Memory B cell (primary cell): ENCODE data around the gene ESPNL.
"Not testable (repeated sequence)": the region's sequence is repeated elsewhere in the genome, so short reads cannot be mapped to it uniquely, and the experiment has no call there.

Experiments used
- ATAC-seq: fragments of 150-1000 bp; cut with Tn5 transposase; 2 replicates; pipeline ENCODE4 v1.10.0; 2021; ENCODE audit warnings: low read depth, mild to moderate bottlenecking, moderate library complexity
- DNase-seq, 2 donors: peaks; one replicate each; pipeline ENCODE4 v3.0.0; 2022; ENCODE audit warnings: low spot score in 2 of 2
- H3K27ac Mint-ChIP-seq: one replicate; pipeline ENCODE4 v1.8.0; 2022; ENCODE audit warnings: mild to moderate bottlenecking, moderate library complexity, mixed read lengths
- H3K27me3 Mint-ChIP-seq: one replicate; pipeline ENCODE4 v1.8.0; 2022; ENCODE audit warnings: mixed read lengths
- H3K36me3 Mint-ChIP-seq: one replicate; pipeline ENCODE4 v1.8.0; 2022; ENCODE audit warnings: mild to moderate bottlenecking, mixed read lengths
- H3K4me1 Mint-ChIP-seq: one replicate; pipeline ENCODE4 v1.8.0; 2022; ENCODE audit warnings: mixed read lengths
- H3K4me3 Mint-ChIP-seq: one replicate; pipeline ENCODE4 v1.8.0; 2022; ENCODE audit warnings: mild to moderate bottlenecking, moderate library complexity, mixed read lengths
- H3K9me3 Mint-ChIP-seq: one replicate; pipeline ENCODE4 v1.8.0; 2022; ENCODE audit warnings: mixed read lengths

ESPNL gene, protein sequence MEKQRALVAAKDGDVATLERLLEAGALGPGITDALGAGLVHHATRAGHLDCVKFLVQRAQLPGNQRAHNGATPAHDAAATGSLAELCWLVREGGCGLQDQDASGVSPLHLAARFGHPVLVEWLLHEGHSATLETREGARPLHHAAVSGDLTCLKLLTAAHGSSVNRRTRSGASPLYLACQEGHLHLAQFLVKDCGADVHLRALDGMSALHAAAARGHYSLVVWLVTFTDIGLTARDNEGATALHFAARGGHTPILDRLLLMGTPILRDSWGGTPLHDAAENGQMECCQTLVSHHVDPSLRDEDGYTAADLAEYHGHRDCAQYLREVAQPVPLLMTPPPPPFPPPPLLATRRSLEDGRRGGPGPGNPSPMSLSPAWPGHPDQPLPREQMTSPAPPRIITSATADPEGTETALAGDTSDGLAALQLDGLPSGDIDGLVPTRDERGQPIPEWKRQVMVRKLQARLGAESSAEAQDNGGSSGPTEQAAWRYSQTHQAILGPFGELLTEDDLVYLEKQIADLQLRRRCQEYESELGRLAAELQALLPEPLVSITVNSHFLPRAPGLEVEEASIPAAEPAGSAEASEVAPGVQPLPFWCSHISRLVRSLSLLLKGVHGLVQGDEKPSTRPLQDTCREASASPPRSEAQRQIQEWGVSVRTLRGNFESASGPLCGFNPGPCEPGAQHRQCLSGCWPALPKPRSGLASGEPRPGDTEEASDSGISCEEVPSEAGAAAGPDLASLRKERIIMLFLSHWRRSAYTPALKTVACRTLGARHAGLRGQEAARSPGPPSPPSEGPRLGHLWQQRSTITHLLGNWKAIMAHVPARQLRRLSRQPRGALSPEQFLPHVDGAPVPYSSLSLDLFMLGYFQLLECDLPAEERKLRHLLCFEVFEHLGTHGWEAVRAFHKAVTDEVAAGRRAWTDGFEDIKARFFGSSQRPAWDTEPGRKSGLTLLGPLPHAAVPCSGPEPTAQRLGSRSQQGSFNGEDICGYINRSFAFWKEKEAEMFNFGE

DNA sequence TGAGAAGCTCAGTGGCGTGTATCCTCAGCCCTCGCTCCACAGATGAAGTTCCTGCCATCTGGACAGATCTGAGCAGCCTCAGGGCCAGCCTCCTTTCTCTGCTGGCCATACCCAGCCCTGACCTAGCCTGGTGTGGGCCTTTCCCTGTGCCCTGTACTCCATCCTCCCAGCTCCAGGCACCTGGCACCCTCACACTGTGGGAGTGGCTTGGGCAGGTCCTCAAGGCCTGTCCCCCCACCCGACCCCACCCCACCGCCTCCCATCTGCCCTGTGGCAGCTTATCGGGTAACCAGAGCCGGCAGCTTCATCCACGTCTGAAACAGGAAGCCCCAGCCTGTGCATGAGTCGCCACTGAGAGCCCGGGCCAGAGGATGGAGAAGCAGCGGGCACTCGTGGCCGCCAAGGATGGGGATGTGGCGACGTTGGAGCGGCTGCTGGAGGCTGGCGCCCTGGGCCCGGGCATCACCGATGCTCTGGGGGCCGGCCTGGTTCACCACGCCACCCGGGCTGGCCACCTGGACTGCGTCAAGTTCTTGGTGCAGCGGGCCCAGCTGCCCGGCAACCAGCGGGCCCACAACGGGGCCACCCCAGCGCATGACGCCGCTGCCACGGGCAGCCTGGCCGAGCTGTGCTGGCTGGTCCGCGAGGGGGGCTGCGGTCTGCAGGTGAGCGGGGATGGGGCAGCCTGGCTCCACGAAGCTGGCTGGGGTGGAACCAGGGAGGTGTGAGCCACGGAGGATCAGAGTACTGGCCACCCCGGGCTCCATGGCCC is at the start of gene ESPNL:
Gene ESPNL (plus strand): TSS at position 292 of the 772 bp plus-strand sequence. CDS start 80 bp downstream, at position 372.
- Mint-ChIP-seq H3K9me3 (no peaks in the 10 kb centered on the region), H3K27ac (peak within 1 kb of the TSS; percentile 58), H3K27me3 (no peaks in the 10 kb centered on the region), H3K4me1 (peaks cover 13% of the 10 kb centered on the region), H3K4me3 (peak within 1 kb of the TSS; percentile 78), H3K36me3 (no peaks in the 10 kb centered on the region)
- no peak for ATAC-seq
- DNase-seq = peak in 1 of 2 donors; percentile 9

DNA sequence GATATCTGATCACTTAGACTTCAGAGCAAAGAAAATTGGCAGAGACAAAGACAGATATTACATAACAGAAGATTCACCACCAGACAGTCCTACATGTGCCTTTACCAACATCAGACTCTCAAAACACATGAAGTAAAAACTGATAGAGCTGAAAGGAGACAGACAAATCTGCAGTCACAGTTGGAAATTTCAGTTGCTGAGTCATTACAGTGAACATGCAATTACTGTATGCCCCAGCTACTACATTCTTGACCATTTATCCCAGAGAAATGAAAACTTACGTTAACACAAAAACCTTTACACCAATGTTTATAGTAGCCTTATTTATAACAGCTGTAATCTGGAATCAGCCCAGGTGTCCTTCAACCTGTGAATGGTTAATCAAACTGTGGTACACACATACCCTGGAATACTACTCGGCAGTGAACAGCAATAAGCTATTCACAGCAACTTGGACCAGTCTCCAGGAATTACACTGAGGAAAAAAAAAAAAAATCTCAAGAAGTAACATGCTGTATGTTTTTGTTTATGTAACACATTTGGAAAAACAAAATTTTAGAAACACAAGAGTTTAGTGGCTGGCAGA is 46.9 kb upstream of the ESPNL start:
- H3K36me3 Mint-ChIP-seq = no peaks in the 10 kb centered on the region
- H3K4me3 Mint-ChIP-seq = no peak overlapping the region
- DNase-seq = no peak
- H3K4me1 Mint-ChIP-seq = peaks cover 3% of the 10 kb centered on the region
- peaks cover 4% of the 10 kb centered on the region for H3K27me3 Mint-ChIP-seq
- peaks cover 5% of the 10 kb centered on the region for H3K9me3 Mint-ChIP-seq
- ATAC-seq = no peak
- no peak overlapping the region for H3K27ac Mint-ChIP-seq

DNA sequence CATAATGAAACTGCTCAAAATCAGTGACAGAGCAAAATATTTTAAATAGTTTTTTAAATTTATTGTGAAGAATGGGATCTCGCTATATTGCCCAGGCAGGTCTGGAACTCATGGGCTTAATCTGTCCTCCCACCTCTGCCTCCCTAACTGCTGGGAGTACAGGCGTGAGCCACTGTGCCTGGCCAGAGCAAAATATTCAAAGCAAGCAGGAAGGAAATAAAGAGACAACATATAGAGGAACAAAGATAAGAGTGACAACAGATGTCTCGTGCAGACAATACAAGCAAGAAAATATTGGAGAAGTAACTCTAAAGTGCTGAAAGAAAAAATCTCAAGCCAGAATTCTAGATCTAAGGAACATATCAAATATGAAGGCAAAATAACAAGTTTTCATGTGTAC is 44.3 kb upstream of the ESPNL start:
- Mint-ChIP-seq H3K4me3 (no peak overlapping the region), H3K36me3 (peaks cover 6% of the 10 kb centered on the region), H3K4me1 (peaks cover 12% of the 10 kb centered on the region), H3K27ac (no peak overlapping the region), H3K9me3 (peaks cover 2% of the 10 kb centered on the region), H3K27me3 (peaks cover 4% of the 10 kb centered on the region)
- DNase-seq (no peak), ATAC-seq (no peak)

DNA sequence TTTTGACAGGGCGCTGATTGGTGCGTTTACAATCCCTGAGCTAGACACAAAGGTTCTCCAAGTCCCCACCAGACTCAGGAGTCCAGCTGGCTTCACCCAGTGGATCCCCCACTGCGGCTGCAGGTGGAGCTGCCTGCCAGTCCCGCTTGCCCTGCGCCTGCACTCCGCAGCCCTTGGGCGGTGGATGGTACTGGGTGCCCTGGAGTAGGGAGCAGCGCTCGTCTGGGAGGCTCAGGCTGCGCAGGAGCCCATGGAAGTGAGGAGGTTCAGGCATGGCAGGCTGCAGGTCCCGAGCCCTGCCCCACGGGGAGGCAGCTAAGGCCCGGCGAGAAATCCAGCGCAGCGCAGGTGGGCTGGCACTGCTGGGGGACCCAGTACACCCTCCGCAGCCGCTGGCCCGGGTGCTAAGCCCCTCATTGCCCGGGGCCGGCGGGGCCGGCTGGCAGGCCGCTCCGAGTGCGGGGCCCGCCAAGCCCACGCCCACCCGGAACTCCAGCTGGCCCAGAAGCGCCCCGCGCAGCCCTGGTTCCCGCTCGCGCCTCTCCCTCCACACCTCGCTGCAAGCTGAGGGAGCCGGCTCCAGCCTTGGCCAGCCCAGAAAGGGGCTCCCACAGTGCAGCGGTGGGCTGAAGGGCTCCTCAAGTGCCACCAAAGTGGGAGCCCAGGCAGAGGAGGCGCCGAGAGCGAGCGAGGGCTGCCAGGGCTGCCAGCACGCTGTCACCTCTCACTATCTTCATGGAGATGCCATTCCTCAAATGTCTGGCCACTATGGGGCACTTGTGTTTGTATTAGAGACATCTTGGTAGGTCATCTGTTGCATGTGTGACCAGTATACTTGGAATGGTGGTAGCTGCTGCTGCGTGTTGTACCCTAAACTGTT is 42.2 kb upstream of the ESPNL start:
- H3K4me1 Mint-ChIP-seq = peaks cover 18% of the 10 kb centered on the region
- not testable (repeated sequence) for H3K9me3 Mint-ChIP-seq, ATAC-seq, DNase-seq, H3K4me3 Mint-ChIP-seq, H3K36me3 Mint-ChIP-seq, H3K27me3 Mint-ChIP-seq, H3K27ac Mint-ChIP-seq

DNA sequence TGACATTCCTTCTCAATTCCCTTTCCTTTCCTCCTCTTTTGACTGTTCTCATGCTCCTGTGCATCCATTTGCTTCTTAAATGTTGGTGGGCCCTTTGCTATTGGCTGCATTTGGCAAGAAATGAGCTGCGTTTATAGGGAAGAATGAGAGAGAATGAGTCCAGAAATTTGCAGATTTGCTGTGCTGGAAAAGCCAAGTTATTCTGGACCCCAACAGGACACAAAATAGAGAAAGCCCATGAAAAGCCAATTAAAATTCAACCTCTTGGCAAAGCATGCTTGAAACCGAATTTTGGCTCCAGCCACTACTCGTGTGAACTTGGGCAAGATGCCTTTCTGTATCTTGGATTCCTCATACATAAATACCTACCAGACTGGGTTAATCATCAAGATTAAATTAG is 40.6 kb upstream of the ESPNL start:
- H3K36me3 Mint-ChIP-seq = peaks cover 7% of the 10 kb centered on the region
- H3K9me3 Mint-ChIP-seq = peaks cover 2% of the 10 kb centered on the region
- no peak for DNase-seq
- H3K4me1 Mint-ChIP-seq = peaks cover 18% of the 10 kb centered on the region
- peak overlapping the region; percentile 93 for H3K27ac Mint-ChIP-seq
- H3K4me3 Mint-ChIP-seq = peak overlapping the region; percentile 83
- ATAC-seq = no peak
- H3K27me3 Mint-ChIP-seq = peaks cover 2% of the 10 kb centered on the region

DNA sequence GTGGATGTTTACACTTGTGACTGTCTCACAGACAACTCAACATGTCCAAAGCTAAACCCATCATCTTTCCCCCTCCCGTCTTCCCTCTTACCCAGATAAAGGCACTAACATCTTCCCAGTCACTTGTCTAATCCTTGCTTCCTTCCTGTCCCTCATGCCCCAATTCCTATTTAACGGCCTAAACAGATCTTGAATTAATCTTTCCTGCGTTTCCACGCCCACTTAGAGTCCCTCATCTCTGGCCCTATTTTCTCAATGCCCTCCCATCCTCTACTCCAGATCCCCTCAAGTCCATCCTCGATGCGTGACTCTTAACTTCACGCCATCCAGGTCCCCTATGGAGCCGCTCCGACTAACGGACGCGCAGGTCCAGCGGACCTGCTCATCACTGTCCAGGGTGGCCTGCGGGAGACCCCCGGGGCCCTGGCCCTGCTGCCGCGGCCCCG is 40.0 kb upstream of the ESPNL start:
- peaks cover 18% of the 10 kb centered on the region for H3K4me1 Mint-ChIP-seq
- peak overlapping the region; percentile 83 for H3K4me3 Mint-ChIP-seq
- peak overlapping the region; percentile 93 for H3K27ac Mint-ChIP-seq
- peaks cover 2% of the 10 kb centered on the region for H3K27me3 Mint-ChIP-seq
- ATAC-seq (no peak), DNase-seq (no peak)
- H3K9me3 Mint-ChIP-seq = peaks cover 2% of the 10 kb centered on the region
- H3K36me3 Mint-ChIP-seq = peaks cover 7% of the 10 kb centered on the region

DNA sequence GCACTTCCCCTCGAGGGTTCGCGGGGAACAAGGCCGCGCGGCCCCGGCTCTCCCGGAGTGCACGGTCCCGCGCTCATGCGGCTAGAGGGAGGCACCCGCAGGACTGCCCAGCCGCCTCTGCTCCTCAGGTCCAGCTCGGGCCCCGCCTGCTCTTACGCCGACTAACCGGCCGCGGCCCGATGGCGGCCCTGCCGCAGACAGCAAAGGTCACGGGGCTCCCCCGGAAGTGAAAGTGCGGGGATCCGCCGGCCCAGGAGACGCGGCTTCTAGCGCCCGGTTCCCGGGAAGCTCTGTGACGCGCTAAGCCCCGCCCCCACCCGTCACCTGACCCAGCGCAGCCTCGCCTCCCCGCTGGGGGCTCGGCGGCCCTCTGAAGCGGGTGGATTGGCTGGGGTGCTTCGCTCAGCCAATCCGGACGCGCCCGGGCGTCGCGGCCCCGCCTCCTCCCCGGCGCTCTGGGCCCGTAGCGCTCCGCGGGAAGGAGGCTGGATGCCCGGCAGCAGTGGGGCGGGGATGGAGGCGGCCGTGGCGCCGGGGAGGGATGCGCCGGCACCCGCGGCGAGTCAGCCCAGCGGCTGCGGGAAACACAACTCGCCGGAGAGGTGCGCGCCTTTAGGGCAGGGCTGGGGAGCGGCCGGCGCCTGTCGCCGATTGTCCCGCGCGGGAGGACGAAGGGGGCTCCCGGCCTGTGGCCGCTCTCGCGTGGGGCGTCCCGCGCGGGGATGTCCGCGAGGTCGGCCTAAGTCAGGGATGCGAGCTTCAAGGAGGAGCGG is 39.4 kb upstream of the ESPNL start, which contains the start of gene SCLY:
Gene SCLY (plus strand): TSS at position 460 of the 773 bp plus-strand sequence. CDS start 54 bp downstream, at position 514.
- H3K36me3 Mint-ChIP-seq = peaks cover 7% of the 10 kb centered on the region
- ATAC-seq = peak; percentile 95
- H3K27ac Mint-ChIP-seq = peak within 1 kb of the TSS; percentile 93
- peaks cover 2% of the 10 kb centered on the region for H3K9me3 Mint-ChIP-seq
- peaks cover 17% of the 10 kb centered on the region for H3K4me1 Mint-ChIP-seq
- peaks cover 2% of the 10 kb centered on the region for H3K27me3 Mint-ChIP-seq
- peak; percentile 83 to 89 for DNase-seq
- H3K4me3 Mint-ChIP-seq = peak within 1 kb of the TSS; percentile 83

DNA sequence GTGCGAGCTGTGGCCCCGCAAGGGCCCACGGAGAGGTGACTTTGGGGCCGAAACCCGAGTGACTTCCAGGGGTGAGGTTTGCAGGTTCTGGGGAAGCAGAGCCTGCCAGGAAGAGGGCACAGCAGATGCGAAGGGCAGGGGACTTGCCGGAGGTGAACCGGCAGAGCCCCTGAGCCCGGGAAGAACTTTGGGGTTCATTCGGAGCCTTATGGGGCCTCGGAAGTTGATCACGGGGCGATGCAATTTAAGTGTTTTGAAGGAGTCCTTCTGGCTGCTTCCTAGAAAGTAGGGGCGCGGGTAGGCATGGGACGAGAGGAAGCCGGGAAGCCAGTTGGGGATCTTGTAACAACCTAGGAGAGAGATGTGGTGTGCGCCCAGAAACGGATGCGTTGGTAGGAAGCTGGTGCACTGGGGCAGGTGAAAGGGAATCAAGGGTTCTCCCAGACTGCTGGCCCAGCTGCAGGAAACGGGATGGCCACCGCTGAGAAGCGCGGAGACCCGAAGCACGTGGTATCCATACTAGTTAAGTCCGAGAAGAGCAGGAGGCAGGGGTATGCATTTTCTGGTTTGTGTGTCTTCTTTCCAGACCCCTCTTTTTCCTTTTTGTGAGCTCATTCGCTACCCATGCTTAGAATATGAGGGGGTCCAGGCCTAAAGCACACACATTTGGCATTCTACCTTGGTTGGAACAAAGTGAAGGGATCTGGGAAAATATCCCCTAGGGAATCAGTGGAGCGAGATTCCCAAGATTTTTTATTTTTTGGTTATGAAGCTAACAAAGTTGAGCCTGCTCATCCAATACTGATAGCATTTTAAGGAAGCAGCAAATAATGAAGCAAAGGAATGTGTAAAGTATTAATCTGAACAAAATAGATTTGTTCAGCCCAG is 38.6 kb upstream of the ESPNL start:
- peak; percentile 1 for ATAC-seq
- Mint-ChIP-seq H3K27ac (peak overlapping the region; percentile 93), H3K9me3 (peaks cover 2% of the 10 kb centered on the region), H3K4me3 (peak overlapping the region; percentile 83), H3K4me1 (peaks cover 15% of the 10 kb centered on the region), H3K36me3 (peaks cover 13% of the 10 kb centered on the region), H3K27me3 (peaks cover 2% of the 10 kb centered on the region)
- no peak for DNase-seq

DNA sequence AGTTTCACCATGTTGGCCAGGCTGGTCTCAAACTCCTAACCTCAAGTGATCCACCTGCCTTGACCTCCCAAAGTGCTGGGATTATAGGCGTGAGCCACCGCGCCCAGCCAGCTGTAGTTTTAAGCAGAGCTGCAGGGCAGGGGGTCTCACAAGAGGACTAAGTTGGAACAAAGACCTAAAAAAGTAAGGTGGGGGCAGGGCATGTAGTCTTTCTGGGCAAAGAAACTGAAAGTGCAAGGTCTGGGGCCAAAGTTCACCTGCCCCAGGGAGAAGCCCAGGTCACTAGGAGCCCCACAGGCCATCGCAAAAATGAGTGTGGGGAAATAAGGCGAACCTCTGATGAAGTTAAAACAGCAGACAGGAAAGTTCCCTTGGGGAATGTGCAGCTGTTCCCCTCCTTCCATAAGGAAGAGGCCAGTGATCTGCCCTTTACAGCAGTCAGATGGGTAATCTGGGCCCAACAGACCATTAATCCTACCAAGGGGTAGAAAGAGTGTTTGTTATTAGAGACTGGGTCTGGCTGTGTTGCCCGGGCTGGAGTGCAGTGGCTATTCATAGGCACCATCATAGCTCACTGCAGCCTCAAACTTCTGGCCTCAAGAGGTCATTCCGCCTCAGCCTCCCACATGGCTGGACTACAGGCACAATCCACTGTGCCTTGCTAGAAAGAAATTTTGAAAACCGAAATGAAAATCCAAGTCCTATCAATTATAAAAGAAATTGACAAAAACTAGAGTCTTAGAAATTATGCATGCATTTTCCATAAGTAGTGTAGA is 36.5 kb upstream of the ESPNL start:
- Mint-ChIP-seq H3K27me3 (no peaks in the 10 kb centered on the region), H3K36me3 (peaks cover 18% of the 10 kb centered on the region), H3K27ac (no peak overlapping the region), H3K4me1 (peaks cover 15% of the 10 kb centered on the region), H3K4me3 (no peak overlapping the region), H3K9me3 (peaks cover 2% of the 10 kb centered on the region)
- DNase-seq (no peak), ATAC-seq (no peak)

DNA sequence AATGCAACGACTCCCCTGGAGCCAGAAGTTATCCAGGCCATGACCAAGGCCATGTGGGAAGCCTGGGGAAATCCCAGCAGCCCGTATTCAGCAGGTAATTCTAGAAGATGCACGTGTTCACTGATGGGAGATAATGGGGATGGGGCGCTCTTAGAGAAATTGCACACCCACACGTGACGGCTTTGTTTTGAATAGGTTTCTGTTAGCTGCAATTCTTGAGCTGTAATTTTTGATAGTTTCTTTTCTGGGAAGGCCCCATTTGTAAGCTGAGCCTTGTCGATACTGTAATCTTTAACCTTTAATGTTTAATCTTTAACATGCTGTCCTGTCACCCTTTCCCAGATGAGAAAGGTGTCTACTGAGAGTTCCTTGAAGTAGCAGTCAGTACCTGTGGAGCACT is 35.8 kb upstream of the ESPNL start:
- no peak for ATAC-seq
- Mint-ChIP-seq H3K27ac (no peak overlapping the region), H3K4me3 (no peak overlapping the region), H3K4me1 (peaks cover 13% of the 10 kb centered on the region), H3K9me3 (peaks cover 2% of the 10 kb centered on the region), H3K27me3 (no peaks in the 10 kb centered on the region), H3K36me3 (peaks cover 18% of the 10 kb centered on the region)
- no peak for DNase-seq
